Kidney (tissue), 14 donors: ENCODE results near the gene TNIP1. TPM values are rescaled to one million over a fixed set of nuclear protein-coding genes. Genes with fewer than 3 reads are reported as not detected.

Experiments used
- DNase-seq, 5 donors: peaks; one replicate each; pipeline ENCODE4 v3.0.0-alpha.2; 2013 to 2020
- FAIRE-seq: peaks from 2 replicates; lab custom pipeline; 2012; peaks lifted over from hg19 to GRCh38; lab: Jason Lieb, UNC
- H3K27ac ChIP-seq, 2 donors: one replicate each; pipeline ENCODE4 v1.7.0; 2013; ENCODE audit warnings: low read depth in 2 of 2, low read length in 2 of 2, inconsistent platforms in 1 of 2
- H3K27me3 ChIP-seq: one replicate; pipeline ENCODE4 v1.7.1; 2013; ENCODE audit warnings: low read length, inconsistent platforms; ENCODE audit not compliant: control insufficient read depth, insufficient read depth
- H3K36me3 ChIP-seq, 3 donors: one replicate each; pipeline versions ENCODE4 v1.7.0 to v1.7.1; 2013; ENCODE audit warnings: low read length in 3 of 3, control low read depth in 1 of 3, inconsistent platforms in 1 of 3; ENCODE audit not compliant: insufficient read depth in 3 of 3, control insufficient read depth in 2 of 3
- H3K4me1 ChIP-seq, 3 donors: one replicate each; pipeline versions ENCODE4 v1.7.0 to v1.7.1; 2013; ENCODE audit warnings: low read length in 3 of 3, inconsistent platforms in 1 of 3, low read depth in 1 of 3; ENCODE audit not compliant: control insufficient read depth in 2 of 3, insufficient read depth in 2 of 3
- H3K4me3 ChIP-seq, 3 donors: one replicate each; pipeline versions ENCODE4 v1.7.0 to v1.8.1; 2013; ENCODE audit warnings: low read length in 3 of 3, control low read depth in 1 of 3, inconsistent platforms in 1 of 3
- H3K9ac ChIP-seq, 3 donors: one replicate each; pipeline versions ENCODE4 v1.7.0 to v1.7.1; 2013; ENCODE audit warnings: low read length in 3 of 3, control low read depth in 1 of 3, inconsistent platforms in 1 of 3
- H3K9me3 ChIP-seq, 3 donors: one replicate each; pipeline versions ENCODE4 v1.7.0 to v1.7.1; 2013; ENCODE audit warnings: low read length in 3 of 3, control low read depth in 1 of 3, inconsistent platforms in 1 of 3; ENCODE audit not compliant: control insufficient read depth in 2 of 3, insufficient read depth in 1 of 3
- intact Hi-C: fragments of 100-400 bp; cut with DNase I; formaldehyde crosslinking; loops from one replicate; pipeline ENCODE4 v1.11.1; 2022
- polyA plus RNA-seq: library from polyadenylated mRNA; stranded (reverse); fragments of 350-450 nt; fragmentation: Illumina TruSeq; extraction: RNeasy Lipid Tissue Mini Kit (QIAGEN cat#74804); gene quantifications from one replicate; pipeline ENCODE4 v1.2.3, GENCODE V29; 2014; ENCODE audit warnings: low read depth, low replicate concordance; ENCODE audit not compliant: insufficient read depth
- total RNA-seq: library from RNA; stranded (reverse); fragmentation: NEBNext Ultra II Directional; extraction: Animal tissue kit (Norgen Biotek cat#: 25700); gene quantifications from one replicate; pipeline ENCODE4 v1.2.1, GENCODE V29; 2021
- TF ChIP-seq, protein P1 (sequence below): IDR thresholded peaks from 3 replicates; pipeline ENCODE4 v1.5.1; 2012; ENCODE audit warnings: mild to moderate bottlenecking, moderate library complexity, borderline replicate concordance; ENCODE audit not compliant: insufficient read depth; ENCODE audit errors: extremely low read depth
- donor health status: control.
- donor health status: control.
- donor health status: control.
- donor health status: control.
- donor health status: control.
- donor health status: DM: yes; HTN: yes; CAD: no.
- donor health status: Normal renal cell carcinoma (clear cell type).

Gene TNIP1
- total and polyA plus RNA-seq, 2 donors from 2014 or later: 109 to 132 TPM

DNA sequence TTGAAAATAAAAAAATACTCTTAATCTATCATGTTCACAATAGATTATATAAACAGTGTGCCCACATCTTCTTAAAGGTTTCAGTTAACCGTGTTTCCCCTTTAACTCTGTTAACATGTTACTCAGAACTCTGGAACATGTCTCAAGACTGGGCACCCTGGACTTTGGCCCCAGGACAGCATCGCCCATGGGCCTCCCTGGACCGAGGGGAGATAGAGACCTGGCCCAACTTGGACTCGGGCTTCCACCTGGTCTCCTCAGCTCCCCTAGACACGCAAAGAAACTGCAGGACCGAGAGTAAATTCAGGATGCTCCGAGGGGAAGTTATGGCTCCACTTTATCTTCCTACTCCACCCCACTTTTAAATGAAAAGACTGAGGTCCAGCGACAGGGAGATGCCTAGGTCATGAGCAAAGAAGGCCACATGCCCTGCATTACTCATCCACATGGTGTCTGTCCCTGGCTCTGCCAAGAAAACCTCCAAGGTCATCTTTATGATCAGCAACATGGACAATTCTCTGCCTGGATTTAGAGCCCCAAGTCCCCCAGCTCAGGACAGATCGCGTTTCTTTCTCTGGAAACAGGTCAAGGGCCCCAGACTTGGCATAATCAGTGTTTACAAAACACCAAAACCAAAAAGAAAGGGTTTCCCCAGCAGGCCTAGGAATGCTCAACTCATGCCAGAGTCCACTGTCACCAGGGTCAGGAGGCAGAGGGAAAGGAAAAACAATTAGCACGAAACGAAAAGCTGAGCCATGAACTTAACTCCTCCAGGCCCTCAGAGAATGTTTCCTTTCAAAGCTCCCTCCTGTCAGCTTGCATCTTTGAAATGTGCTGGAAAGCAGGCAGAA is 43.0 kb downstream of the TNIP1 start:
- DNase-seq: peak in 4 of 5 donors; percentile 37 to 85 (median 70)
- peak overlapping the region in 1 of 3 donors; percentile 13 for H3K9ac ChIP-seq
- H3K27ac ChIP-seq: peak overlapping the region; percentile 73 to 75
- peaks cover 0 to 50% (median 38%) of the 10 kb centered on the region in 3 donors for H3K4me1 ChIP-seq
- H3K4me3 ChIP-seq: no peak overlapping the region
- H3K36me3 ChIP-seq: peaks cover 5 to 68% (median 45%) of the 10 kb centered on the region in 3 donors
- intact Hi-C loops: no loop called here
- H3K27me3 ChIP-seq: no peaks in the 10 kb centered on the region
- no peaks in the 10 kb centered on the region for H3K9me3 ChIP-seq
- no peak for FAIRE-seq
- TF ChIP-seq, protein P1, sequence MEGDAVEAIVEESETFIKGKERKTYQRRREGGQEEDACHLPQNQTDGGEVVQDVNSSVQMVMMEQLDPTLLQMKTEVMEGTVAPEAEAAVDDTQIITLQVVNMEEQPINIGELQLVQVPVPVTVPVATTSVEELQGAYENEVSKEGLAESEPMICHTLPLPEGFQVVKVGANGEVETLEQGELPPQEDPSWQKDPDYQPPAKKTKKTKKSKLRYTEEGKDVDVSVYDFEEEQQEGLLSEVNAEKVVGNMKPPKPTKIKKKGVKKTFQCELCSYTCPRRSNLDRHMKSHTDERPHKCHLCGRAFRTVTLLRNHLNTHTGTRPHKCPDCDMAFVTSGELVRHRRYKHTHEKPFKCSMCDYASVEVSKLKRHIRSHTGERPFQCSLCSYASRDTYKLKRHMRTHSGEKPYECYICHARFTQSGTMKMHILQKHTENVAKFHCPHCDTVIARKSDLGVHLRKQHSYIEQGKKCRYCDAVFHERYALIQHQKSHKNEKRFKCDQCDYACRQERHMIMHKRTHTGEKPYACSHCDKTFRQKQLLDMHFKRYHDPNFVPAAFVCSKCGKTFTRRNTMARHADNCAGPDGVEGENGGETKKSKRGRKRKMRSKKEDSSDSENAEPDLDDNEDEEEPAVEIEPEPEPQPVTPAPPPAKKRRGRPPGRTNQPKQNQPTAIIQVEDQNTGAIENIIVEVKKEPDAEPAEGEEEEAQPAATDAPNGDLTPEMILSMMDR: no peak

DNA sequence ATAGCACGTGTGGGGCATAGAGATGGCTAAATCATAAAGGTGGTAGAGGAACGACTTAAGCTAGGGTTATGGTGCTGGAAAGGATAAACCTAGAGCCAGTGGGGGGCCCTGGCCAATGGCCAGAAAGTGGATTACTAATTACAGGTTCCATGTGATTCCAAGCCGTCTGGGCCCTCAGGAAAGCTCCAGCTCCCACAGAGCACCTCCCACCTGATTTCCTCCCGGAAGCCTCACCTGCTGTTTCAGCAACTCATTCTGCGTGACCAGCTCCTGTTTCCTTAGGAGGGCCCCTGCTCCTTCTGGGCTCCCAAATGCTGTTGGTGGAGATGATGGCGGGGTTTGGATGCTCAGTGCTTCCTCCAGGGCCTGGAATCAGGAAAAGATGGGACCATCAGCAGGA is 44.3 kb downstream of the TNIP1 start:
- TF ChIP-seq, protein P1: no peak
- Histone ChIP-seq H3K4me1 (peaks cover 0 to 42% (median 35%) of the 10 kb centered on the region in 3 donors), H3K4me3 (no peak overlapping the region), H3K9me3 (no peaks in the 10 kb centered on the region), H3K9ac (peak overlapping the region in 1 of 3 donors; percentile 9), H3K27me3 (no peaks in the 10 kb centered on the region), H3K27ac (peak overlapping the region in 1 of 2 donors; percentile 72), H3K36me3 (peaks cover 5 to 69% (median 47%) of the 10 kb centered on the region in 3 donors)
- intact Hi-C loops: no loop called here
- FAIRE-seq: no peak
- peak; percentile 61 to 81 (median 65) for DNase-seq

DNA sequence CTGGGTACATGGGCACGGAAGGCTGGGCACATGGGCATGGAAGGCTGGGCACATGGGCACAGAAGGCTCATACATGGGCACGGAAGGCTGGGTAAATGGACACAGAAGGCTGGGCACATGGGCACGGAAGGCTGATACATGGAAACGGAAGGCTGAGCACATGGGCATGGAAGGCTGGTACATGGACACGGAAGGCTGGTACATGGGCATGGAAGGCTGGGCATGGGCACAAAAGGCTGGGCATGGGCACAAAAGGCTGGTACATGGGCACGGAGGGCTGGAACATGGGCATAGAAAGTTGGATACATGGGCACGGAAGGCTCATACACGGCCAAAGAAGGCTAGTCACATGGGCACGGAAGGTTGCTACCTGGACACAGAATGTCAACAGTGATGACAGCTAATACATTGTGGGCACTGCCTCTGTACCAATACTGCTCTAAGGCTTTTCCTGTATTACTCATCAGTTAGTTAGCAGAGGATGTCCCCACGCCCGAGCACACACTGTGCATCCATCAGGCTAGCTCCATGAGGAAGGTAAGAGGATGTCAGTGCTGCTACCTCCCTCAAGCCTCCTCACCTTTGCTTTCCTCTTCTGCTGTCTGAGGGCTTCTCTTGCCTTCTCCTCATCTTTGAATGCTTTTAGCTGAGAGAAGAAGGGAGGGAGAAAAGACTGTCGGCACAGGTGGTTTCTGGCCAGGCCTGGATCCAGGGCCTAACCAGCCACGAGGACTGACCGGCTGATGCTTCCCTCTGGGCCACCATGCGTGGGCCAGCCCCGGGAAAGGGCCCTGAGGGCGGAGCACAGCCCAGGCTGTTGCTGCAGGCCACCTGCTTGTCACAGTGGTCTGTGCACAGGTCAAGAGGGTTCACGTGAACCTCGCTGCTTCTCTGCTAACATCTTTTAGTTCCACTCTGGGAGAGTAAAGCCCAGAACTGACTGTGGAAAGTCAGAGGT is 46.1 kb downstream of the TNIP1 start:
- H3K27ac ChIP-seq: no peak overlapping the region
- TF ChIP-seq, protein P1: no peak
- intact Hi-C loops: no loop called here
- FAIRE-seq: no peak
- H3K27me3 ChIP-seq: no peaks in the 10 kb centered on the region
- peaks cover 0 to 27% (median 26%) of the 10 kb centered on the region in 3 donors for H3K4me1 ChIP-seq
- H3K4me3 ChIP-seq: no peak overlapping the region
- no peaks in the 10 kb centered on the region for H3K9me3 ChIP-seq
- no peak overlapping the region for H3K9ac ChIP-seq
- peaks cover 5 to 64% (median 47%) of the 10 kb centered on the region in 3 donors for H3K36me3 ChIP-seq
- DNase-seq: peak in 1 of 5 donors; percentile 55
